Measurements from ENCODE around the gene AMPD2.

The AMPD2 gene

GRCh38 chr1:109617291-109617801 is 2.3 kb upstream of the AMPD2 start:
- no peak for DNase-seq (ENCODE audit: low read depth)

- DNase-seq (ENCODE audit: low read depth) = no peak
Measured at GRCh38 chr1:109618661-109619575, 719 bp upstream of the AMPD2 start.

- no peak for DNase-seq (ENCODE audit: low read depth)
Measured at GRCh38 chr1:109620401-109620791, 759 bp downstream of the AMPD2 start.

GRCh38 chr1:109620841-109621286 is 1.2 kb downstream of the AMPD2 start:
- peak; percentile 96 for DNase-seq (ENCODE audit: low read depth)

- DNase-seq (ENCODE audit: low read depth) = no peak
Measured at GRCh38 chr1:109621379-109622136, 1.9 kb downstream of the AMPD2 start.

- DNase-seq (ENCODE audit: low read depth) = no peak
Measured at GRCh38 chr1:109622137-109622892, 2.7 kb downstream of the AMPD2 start.

- DNase-seq (ENCODE audit: low read depth) = no peak
Measured at GRCh38 chr1:109622895-109623294, 3.3 kb downstream of the AMPD2 start.

GRCh38 chr1:109623601-109624161 is 4.0 kb downstream of the AMPD2 start:
- no peak for DNase-seq (ENCODE audit: low read depth)

GRCh38 chr1:109624201-109625010 is 4.8 kb downstream of the AMPD2 start:
- DNase-seq (ENCODE audit: low read depth) = no peak

- no peak for DNase-seq (ENCODE audit: low read depth)
Measured at GRCh38 chr1:109625176-109625575, 5.5 kb downstream of the AMPD2 start.

- DNase-seq (ENCODE audit: low read depth) = no peak
Measured at GRCh38 chr1:109625601-109626560, 6.2 kb downstream of the AMPD2 start.

GRCh38 chr1:109626682-109627408 is 7.2 kb downstream of the AMPD2 start:
- DNase-seq (ENCODE audit: low read depth) = no peak

GRCh38 chr1:109627692-109628399 is 8.2 kb downstream of the AMPD2 start:
- DNase-seq (ENCODE audit: low read depth) = no peak

GRCh38 chr1:109628540-109629321 is 9.1 kb downstream of the AMPD2 start:
- DNase-seq (ENCODE audit: low read depth) = no peak

GRCh38 chr1:109629372-109630030 is 9.9 kb downstream of the AMPD2 start:
- DNase-seq (ENCODE audit: low read depth) = no peak

- DNase-seq (ENCODE audit: low read depth) = no peak
Measured at GRCh38 chr1:109630081-109630897, 10.7 kb downstream of the AMPD2 start.
